Purkinje cell (primary cell): ENCODE data around the gene GRIN3A. TPM values are rescaled to one million over a fixed set of nuclear protein-coding genes. Genes with fewer than 3 reads are reported as not detected.

Source experiments
- polyA plus RNA-seq: library from polyadenylated mRNA; unstranded; fragments of >200 nt; fragmentation: Nextera tagmentation; gene quantifications from 2 replicates; pipeline ENCODE4 v1.2.1, GENCODE V29; 2014

Gene GRIN3A
- 2.8 TPM in 1 of 2 replicates, not detected in the other for polyA plus RNA-seq

GRCh38 chr9:101738566-101739183, at the start of gene GRIN3A:
TSS of gene GRIN3A (minus strand) at chr9:101738647. CDS start at chr9:101737979, 668 bp downstream.

GRCh38 chr9:101594796-101595195, 143.7 kb downstream of the GRIN3A start, which contains the start of gene PPP3R2:
TSS of gene PPP3R2 (minus strand) at chr9:101594969. CDS start at chr9:101594921, 48 bp downstream.

GRCh38 chr9:101533334-101534204, 204.9 kb downstream of the GRIN3A start, which contains the start of gene RNF20:
TSS of gene RNF20 (plus strand) at chr9:101533853. CDS start at chr9:101535424, 1,571 bp downstream.

Other genes with a start within 250 kb of the GRIN3A start
- gene RNF20, start 204.8 kb downstream of the GRIN3A start, polyA plus RNA-seq, result 23.4 and 26.9 TPM in 2 replicates
- 0.31 TPM in 1 of 2 replicates, not detected in the other for gene PPP3R2, start 143.7 kb downstream of the GRIN3A start, polyA plus RNA-seq